CD4-positive, alpha-beta T cell treated with Interleukin-6 at 100 ng/mL for 8 hours (primary cell): ENCODE data around the gene CKS2.
"Not testable (repeated sequence)": the region's sequence is repeated elsewhere in the genome, so short reads cannot be mapped to it uniquely, and the experiment has no call there.

Source experiments
- DNase-seq: peaks from one replicate; pipeline ENCODE4 v3.0.0-alpha.2; 2020; ENCODE audit warnings: mixed read lengths, low spot score

Gene CKS2

DNA sequence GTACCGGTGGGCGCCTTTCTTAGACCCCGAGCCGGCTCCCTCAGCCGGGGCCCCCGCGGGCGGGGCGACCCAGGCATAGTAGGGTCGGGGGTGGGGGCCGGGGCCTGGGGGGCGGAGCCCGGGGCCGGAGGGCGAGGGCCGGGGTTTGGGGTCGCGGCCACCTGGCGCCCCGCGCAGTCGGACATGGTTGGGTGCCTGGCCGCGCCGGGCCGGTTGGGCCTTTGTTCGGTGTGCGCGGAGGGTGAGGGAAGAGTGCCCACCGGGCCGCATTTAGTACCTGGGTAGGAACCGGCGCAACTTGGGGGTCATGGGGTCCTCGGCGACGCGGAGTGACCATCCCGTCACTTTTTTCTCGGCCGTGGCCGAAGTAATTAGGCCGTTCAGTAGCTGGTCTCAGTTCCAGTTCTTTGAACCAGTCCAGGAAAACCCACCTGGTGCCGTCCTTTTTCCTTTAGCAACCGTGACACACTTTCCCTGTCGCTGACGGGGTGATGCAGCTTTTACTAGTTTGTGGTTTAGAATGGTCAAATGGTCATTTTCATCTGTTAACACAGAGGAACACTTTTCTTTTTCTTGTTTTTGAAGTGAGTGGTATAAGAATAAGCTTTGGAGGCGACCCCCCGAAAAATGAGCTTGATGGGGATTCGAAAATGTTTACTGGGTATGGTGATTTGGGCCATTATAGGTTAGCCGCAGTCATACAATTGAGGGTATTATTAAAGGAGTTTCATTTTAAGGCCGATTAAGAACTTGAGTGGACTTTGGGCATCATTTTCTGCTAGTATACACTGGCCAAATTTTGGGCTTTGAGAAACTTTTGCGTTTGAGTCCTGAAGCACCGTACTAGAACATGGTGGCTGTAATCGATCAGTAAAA lies 589 bp downstream of the CKS2 start:
- DNase-seq = peak; percentile 3

DNA sequence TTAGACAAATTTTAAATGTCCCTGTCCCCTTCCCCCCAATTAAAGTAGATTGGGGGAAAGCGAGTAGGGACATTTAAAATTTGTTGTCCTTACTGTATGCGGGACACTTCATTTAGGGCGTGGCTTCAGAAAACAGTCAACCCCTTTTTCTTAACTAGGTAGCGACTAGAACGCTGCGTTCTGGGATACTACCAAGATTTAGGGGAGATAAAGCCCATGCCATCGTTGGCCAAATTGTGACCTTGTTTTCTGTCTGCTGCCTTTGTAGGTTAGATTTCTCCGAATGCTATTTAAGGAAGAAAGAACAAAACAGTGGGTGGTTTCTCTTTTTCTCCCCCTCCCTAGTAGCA lies 1.2 kb downstream of the CKS2 start:
- DNase-seq = no peak

DNA sequence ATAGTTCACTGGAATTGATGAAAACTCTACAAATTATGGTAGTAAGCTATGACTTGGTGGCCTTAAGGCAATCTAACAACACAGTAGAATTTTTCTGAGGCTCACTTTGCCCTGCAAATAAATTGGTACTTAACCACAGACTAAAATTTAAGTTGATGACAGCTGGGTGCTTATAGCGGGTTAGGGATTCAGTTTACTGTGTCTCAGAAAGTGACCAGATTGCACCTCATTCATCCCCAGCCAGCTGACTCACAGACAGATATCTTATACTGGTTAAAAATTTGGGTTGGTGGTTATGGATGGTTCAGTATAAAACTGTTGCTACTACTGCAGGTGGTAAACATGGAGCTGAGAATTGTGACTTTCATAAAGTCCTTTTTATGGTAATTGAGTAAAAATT lies 2.8 kb downstream of the CKS2 start:
- no peak for DNase-seq

DNA sequence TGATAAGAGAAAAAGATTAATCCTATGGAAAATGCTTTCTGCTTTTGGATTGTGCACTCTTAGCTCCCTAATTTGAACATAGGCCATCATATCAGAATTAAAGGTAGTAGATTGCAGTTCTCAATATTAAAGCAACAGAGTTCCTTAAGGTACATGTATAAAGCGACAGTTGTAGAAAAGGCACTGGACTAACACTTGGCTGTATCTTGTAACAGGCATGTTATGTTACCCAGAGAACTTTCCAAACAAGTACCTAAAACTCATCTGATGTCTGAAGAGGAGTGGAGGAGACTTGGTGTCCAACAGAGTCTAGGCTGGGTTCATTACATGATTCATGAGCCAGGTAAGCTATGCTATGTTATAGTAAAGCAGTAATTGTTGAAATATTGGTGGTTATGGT lies 4.0 kb downstream of the CKS2 start:
- DNase-seq = no peak

DNA sequence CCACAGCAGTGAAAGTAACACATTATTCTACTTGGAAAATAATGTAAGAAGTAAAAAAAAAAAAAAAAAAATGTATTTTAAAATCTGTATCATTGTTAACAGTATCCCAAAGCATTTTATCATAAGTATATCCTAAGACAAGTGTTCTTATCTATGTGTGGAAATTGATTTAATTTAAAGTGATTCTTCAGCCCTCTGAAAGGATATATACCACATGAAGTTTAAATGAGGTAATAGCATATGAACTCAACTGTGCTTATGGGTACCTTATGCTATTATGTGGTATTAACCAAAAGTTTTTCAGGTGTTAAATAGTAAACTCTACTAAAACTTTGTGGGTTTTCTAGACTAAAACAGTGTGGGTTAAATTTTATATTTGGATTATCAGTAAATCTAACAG lies 4.5 kb downstream of the CKS2 start:
- no peak for DNase-seq

DNA sequence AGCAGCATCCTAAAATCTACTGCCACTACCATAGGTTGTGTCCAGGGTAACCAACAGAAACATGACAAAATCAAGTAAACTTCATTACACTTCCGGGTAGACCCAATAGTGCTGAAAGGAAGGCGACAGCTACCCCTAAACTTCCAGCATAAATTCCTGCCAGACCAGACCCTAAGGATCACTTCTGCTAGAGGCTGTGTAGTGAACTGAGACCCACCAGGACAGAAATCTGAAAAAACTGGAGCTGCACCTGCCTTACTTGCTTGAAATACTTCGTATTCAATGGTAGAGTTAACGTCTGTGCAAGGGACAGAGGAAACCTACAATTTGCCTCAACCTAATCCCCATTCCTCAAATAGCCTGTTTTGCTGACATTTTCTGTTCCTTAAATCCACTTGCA lies 6.3 kb downstream of the CKS2 start:
- no peak for DNase-seq

DNA sequence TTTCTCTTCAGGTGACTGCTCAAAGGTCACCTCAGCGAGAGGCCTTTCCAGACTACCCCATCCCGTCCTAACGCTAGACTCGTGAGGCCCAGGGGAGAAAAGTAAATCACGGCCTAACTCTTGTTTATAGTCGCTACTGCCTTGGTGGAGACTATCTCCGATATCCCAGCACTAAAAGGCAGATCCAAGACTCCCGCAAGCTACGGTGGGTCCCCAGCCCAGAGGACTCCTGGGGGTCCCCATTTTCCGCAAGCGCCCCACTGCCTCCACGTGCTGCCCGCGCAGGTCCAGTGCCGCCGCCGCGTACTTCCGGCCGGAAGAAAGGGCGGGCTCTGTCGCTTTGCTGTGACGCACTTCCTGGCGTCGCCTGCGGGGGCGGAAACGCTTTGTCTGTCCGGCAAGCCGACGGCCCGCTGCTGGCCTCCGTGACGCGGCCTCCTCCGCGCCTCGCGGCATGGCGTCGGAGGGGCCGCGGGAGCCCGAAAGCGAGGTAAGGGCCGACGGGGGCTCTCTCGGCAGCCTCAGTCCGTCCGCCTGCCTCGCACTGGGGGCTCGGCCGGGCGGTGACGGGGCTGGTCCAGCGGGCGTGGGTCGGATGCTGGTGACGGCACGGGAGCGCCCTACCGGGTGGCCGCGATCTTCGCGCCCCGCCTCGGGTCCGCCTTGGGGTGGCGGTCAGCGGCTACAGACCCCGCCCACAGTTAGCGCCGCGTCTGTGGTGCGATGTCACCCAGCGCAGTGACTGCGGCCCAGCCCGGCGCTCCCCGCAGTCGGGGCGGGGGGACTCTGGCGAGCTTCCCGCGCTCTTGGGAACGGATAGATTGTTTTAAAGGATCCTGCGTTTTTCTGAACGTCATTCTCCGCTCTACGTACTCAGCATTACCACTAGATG lies 7.4 kb downstream of the CKS2 start, which contains the start of gene SECISBP2:
Gene SECISBP2 (plus strand): TSS at position 378 of the 892 bp plus-strand sequence. CDS start 77 bp downstream, at position 455.
- DNase-seq = peak; percentile 90

DNA sequence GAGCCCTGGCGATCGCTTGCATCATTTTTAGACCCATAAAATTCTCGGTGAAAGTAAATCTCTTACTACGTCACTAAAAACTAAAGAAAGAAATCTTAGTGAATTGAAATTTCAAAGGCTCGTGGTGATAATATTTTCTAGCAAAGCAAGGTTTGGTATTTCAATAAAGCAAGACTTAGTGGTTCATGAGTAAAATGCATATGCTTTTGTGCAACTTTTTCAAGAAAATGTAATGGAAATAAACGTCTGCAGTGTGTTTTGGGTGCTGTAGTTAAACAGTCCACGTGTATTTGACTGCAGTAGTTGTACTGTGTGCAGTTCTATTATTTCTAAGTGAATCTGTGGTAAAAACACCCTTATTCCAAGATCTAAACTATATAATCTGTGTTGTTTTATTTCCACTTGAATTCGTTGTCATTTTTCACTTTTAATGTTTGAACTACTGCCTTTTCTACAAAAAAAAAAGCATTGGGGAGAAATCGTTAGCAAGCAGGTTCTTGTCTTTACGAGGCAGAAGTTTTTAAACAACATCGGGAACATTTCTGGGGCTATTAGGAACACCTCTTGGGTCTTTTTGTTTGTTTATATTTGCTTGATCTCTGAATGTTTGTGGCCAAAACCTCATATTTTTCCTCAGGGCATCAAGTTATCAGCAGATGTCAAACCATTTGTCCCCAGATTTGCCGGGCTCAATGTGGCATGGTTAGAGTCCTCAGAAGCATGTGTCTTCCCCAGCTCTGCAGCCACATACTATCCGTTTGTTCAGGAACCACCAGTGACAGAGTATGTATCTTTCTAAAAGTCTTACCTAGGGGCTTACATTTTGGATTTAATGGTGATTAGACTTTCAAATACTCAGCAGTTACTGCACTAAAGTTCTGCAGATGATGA lies 8.3 kb downstream of the CKS2 start:
- DNase-seq = no peak

DNA sequence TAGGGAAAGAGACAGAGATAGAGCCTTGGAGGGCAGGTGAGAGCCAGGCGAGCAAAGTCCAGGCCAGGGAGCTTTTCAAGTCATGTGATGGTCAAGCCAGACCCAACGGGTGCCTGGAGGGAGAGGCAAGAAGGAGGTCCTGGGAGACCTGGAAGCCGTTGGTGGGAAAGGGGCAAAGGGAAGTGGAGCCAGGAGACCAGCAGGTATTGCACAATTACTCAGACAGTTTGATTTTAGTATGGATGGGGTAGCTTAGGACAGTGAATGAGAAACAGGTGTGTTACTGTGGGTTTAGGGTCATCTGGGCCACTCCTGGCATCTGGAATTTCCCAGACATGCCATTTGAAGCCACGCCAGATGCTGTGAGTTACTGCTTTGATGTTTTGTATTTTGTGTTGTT lies 12.4 kb downstream of the CKS2 start:
- no peak for DNase-seq

DNA sequence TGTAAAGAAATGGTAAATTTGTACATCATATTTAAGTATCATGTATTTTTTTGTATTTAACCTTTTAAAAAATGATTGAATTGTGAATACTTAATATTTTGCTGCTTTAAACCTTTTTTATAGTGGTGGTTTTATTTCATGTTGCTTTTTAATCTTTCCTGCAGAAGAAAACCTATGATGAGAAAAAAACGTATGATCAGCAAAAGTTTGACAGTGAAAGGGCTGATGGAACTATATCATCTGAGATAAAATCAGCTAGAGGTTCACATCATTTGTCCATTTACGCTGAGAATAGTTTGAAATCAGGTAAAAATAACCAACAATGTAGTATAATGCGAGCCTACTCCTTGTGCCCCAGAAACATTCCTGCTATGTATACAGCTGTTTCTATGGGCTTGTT lies 14.7 kb downstream of the CKS2 start:
- no peak for DNase-seq

DNA sequence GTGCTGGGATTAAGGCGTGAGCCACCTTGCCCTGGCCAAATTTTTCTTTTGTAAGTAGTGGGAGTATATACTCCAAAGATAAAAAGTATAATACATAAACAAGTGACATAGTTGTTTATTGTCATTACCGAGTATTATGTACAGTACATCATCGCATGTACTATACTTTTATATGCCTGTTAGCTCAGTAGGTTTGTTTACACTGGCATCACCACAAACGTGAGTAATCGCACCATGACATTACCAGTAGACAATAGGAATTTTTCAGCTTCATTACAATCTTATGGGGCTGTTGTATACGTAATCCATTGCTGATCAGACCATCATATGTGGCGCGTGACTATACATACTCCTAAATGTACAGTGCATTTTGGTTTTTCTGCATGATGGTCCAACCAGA lies 17.1 kb downstream of the CKS2 start:
- no peak for DNase-seq

DNA sequence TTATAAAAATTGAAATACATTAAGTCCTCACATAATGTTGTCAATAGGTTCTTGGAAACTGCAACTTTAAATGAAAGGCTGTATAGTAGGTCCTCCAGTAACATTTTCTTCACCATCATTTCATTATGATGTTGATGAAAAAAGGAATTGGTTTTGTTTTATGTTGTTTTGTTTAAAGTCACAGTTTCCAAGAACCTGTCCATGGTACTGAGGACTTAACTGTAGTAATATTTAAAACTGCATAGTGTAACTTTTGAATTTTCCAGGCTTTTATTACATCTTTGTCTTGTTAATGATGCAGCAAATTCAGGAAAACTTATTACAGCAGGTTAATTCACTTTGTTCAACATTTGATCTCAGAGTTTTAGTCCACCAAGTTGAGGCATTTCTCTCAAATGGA lies 18.9 kb downstream of the CKS2 start:
- no peak for DNase-seq

DNA sequence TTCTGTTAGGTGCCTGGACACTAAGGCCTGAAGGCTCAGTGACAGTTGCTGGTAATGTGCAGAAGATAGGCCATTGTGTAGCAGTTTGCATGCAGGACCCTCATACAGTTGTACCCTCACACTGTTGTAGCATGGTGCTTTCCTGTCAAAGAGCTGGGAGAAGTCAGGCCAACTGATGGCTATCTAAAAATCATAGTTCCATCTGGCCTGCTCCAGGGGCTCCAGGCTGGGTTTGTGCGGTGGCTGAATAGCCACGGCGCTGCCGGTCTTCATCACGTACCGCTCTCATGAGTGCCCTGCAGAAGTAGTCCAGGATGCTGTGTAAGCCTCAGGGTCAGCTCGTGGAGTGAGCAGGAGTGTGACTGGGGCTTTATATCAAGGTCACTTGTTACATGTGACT lies 19.5 kb downstream of the CKS2 start:
- no peak for DNase-seq

DNA sequence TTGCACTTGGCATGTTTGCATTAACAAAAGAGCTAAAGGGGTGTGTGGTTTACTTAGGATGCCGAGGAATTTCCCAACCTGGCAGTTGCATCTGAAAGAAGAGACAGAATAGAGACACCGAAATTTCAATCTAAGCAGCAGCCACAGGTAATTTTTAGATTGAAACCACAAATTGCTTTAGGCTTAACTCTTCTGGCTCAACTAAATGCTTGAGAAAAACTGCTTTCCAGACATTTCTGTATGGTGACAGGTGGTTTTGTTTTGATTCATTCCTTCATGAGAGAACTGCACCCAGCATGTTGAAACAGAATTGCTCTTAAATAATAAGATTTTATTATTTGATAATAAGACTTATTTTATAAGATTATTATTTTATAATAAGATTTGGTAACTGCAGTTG lies 28.8 kb downstream of the CKS2 start:
- DNase-seq = no peak

DNA sequence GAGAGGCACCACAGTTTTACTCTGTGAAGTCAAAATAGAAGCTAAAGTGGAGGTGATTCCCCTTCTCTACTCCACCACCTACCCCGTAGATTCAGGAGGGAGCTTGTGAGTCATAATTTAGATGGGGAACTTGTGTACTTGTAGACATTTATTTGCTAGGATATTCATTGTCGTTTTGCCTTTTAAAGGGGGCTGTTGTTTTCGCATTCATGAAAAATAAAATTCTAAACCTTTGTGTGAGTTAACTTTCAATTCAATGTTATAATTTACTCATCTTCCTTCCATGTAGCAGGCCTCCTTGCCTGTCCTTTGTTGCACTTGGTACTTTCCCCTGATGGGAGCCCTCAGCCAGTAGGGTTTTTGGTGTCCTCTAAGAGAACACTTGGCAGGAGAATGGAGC lies 29.3 kb downstream of the CKS2 start:
- no peak for DNase-seq

DNA sequence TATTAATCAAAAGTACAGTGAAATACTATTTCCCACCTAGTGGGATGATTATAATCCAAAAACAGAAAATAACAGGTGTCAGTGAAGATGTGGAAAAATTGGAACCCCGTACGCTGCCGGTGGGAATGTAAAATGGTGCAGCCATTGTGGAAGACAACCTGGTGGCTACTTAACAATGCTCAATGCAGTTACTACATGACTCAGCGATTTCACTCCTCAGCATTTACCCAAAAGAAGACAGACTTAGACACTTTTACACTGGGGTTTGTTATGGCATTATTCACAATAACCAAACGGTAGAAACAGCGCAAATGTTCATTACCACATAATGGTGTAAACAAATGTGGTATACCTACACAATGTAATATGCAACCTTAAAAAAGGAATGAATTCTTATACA lies 31.2 kb downstream of the CKS2 start:
- DNase-seq = no peak

DNA sequence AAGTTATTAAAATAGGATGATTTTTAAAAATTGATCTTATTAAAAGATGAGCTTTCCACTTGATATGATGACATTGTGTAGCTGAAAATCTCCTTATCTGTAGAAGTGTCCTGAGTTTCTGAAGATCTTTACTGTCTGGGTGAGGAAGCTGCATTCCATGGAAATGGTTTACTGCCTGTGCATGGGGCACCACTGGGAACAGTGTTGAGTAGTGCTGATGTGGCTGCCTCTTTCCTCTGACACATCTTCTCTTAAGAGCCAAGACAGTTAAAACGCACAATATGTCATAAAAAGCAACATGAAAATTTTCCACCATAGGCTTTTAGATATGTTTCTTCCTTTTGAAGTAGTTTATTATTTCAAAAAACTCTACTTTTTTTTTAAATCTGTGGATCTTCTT lies 32.0 kb downstream of the CKS2 start:
- no peak for DNase-seq

DNA sequence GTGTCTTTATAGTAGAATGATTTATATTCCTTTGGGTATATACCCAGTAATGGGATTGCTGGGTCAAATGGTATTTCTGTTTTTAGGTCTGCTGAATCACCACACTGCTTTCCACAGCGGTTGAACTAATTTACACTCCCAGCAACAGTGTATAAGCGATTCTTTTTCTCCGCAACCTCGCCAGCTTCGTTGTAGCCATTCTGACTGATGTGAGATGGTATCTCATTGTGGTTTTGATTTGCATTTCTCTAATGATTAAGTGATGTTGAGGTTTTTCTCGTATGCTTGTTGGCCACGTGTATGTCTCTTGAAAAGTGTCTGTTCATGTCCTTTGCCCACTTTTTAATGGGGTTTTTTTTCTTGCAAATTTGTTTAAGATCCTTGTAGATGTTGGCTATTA lies 32.8 kb downstream of the CKS2 start:
- DNase-seq = not testable (repeated sequence)

DNA sequence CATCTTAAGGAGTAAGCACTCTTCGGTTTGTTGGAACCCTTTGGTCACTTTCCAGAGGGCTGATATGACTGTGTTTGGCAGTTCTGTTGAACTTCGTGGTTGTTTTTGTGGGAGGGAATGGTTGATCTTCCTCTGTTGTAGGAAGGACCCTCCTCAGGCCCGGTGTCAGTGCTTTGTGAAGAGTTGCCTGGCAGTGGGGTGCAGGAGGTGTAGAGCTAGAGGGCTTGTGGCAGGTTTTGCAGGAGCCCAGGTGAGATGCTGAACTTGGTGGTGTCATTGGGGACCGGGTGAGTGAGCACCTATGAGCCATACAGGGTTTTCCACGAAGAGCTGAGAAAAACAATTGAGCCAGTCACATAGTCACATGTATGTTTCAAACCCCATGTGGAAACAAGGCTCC lies 34.5 kb downstream of the CKS2 start:
- no peak for DNase-seq

DNA sequence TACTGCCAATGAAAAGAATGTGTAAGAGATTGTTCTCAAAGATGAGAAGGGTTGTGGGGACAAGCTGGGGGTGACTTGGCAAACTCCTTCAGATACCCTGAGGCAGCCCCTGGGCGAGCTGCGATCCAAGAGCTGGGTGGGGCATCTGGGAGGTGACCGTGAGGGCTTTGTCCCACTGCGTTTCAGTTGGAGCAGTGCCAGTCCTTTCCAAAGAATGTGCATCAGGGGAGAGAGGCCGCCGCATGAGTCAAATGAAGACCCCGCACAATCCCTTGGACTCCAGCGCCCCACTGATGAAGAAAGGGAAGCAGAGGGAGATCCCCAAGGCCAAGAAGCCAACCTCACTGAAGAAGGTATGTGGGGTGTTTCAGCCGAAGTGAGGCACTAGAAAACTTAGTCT lies 35.7 kb downstream of the CKS2 start:
- no peak for DNase-seq

DNA sequence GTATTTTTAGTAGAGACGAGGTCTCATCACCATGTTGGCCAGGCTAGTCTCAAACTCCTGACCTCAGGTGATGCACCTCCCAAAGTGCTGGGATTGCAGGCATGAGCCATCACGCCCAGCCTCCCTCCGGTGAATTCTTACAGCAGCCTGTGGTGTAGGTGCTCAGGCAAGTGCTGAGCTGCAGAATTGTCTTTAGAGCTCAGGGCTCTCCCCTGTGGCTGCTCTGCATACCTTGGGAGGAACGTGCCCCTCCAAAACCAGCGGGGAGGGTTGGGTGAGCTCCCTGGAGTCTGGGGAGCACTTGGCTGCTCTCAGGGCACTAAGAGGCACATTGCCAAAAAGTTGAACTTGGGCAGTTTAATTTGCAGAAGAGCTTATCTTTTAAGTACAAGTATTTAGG lies 36.7 kb downstream of the CKS2 start:
- no peak for DNase-seq

DNA sequence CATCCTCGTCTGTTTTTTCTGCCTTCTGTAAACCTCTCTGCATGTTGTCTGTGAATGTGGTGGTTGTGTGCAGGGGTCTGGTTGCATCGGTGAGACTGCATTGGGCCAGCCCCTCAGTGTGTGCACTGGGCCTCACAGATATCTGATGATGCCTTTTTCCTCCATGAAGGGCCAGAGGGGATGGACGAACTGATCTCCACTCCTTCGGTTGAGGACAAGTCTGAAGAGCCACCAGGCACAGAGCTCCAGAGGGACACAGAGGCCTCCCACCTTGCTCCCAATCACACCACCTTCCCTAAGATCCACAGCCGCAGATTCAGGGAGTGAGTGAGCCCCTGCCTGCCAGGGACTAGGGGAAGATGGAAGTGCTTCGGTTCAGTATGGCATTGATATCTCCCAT lies 38.6 kb downstream of the CKS2 start:
- DNase-seq = no peak
